ENCODE results near the gene DCAF16.

The DCAF16 gene

DNA sequence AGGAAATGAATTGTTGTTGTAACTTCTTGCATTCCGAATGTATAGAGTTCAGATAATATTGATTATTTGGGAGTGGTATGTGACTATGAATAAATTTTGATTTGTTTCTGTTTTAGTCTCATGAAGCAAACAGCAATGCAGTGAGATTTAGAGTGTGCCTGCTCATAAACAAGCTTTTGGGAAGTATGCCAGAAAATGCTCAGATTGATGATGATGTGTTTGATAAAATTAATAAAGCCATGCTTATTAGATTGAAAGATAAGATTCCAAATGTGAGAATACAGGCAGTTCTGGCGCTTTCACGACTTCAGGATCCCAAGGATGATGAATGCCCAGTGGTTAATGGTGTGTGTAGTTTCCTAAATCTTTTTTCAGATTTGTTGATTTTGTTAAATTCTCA is 2.2 kb upstream of the DCAF16 start:
- Histone ChIP-seq H3K27me3 (ENCODE audit: insufficient read depth, low read length, poor library complexity, severe bottlenecking) (no peaks in the 10 kb centered on the region), H3K9ac (ENCODE audit: low read depth, low read length, poor library complexity, severe bottlenecking) (peak overlapping the region; percentile 93), H3K36me3 (ENCODE audit: insufficient read depth, low read length) (peaks cover 31% of the 10 kb centered on the region; the same call in 1 of the 2 replicates), H3F3A (ENCODE audit: low read depth) (0 out of 2 replicates have a peak, but pooled peaks cover 3% of the 10 kb centered on the region), H3K4me1 (ENCODE audit: insufficient read depth, low read length, poor library complexity, severe bottlenecking) (peaks cover 43% of the 10 kb centered on the region), H3K9me3 (ENCODE audit: insufficient read depth, low read depth, low read length) (no peaks in the 10 kb centered on the region), H4K20me1 (ENCODE audit: insufficient read depth, low read length, poor library complexity, severe bottlenecking) (peaks cover 58% of the 10 kb centered on the region), H3K4me2 (ENCODE audit: low read depth, low read length, poor library complexity, severe bottlenecking) (peak overlapping the region; percentile 69), H2AFZ (ENCODE audit: low read length) (no peak overlapping the region), H3K9me2 (replicated peaks; ENCODE audit: low read depth, low read length) (no peaks in the 10 kb centered on the region), H3K4me3 (ENCODE audit: low read length, poor library complexity, severe bottlenecking) (peak overlapping the region; percentile 94), H3K79me2 (ENCODE audit: insufficient read depth, low read length) (peaks cover 98% of the 10 kb centered on the region)
- TF ChIP-seq, protein P1, sequence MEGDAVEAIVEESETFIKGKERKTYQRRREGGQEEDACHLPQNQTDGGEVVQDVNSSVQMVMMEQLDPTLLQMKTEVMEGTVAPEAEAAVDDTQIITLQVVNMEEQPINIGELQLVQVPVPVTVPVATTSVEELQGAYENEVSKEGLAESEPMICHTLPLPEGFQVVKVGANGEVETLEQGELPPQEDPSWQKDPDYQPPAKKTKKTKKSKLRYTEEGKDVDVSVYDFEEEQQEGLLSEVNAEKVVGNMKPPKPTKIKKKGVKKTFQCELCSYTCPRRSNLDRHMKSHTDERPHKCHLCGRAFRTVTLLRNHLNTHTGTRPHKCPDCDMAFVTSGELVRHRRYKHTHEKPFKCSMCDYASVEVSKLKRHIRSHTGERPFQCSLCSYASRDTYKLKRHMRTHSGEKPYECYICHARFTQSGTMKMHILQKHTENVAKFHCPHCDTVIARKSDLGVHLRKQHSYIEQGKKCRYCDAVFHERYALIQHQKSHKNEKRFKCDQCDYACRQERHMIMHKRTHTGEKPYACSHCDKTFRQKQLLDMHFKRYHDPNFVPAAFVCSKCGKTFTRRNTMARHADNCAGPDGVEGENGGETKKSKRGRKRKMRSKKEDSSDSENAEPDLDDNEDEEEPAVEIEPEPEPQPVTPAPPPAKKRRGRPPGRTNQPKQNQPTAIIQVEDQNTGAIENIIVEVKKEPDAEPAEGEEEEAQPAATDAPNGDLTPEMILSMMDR (conservative IDR thresholded peaks at IDR 0.05; ENCODE audit: low read length), result no peak
- TF ChIP-seq EZH2phosphoT487 (IDR thresholded peaks at IDR 0.05; ENCODE audit: borderline replicate concordance), result no peak

GRCh38 chr4:17812125-17812524 is 1.6 kb upstream of the DCAF16 start:
- no peak for TF ChIP-seq EZH2phosphoT487 (IDR thresholded peaks at IDR 0.05; ENCODE audit: borderline replicate concordance)
- TF ChIP-seq, protein P1 (conservative IDR thresholded peaks at IDR 0.05; ENCODE audit: low read length), result no peak
- Histone ChIP-seq H3K36me3 (ENCODE audit: insufficient read depth, low read length) (peaks cover 26% of the 10 kb centered on the region; the same call in 1 of the 2 replicates), H3K79me2 (ENCODE audit: insufficient read depth, low read length) (peaks cover 98% of the 10 kb centered on the region), H3K9ac (ENCODE audit: low read depth, low read length, poor library complexity, severe bottlenecking) (peak overlapping the region; percentile 93), H2AFZ (ENCODE audit: low read length) (no peak overlapping the region), H3K4me3 (ENCODE audit: low read length, poor library complexity, severe bottlenecking) (peak overlapping the region; percentile 94), H4K20me1 (ENCODE audit: insufficient read depth, low read length, poor library complexity, severe bottlenecking) (peaks cover 59% of the 10 kb centered on the region), H3K9me3 (ENCODE audit: insufficient read depth, low read depth, low read length) (no peaks in the 10 kb centered on the region), H3K4me2 (ENCODE audit: low read depth, low read length, poor library complexity, severe bottlenecking) (peak overlapping the region; percentile 69), H3K9me2 (replicated peaks; ENCODE audit: low read depth, low read length) (no peaks in the 10 kb centered on the region), H3F3A (ENCODE audit: low read depth) (0 out of 2 replicates have a peak, but pooled peaks cover 3% of the 10 kb centered on the region), H3K4me1 (ENCODE audit: insufficient read depth, low read length, poor library complexity, severe bottlenecking) (peaks cover 49% of the 10 kb centered on the region), H3K27me3 (ENCODE audit: insufficient read depth, low read length, poor library complexity, severe bottlenecking) (no peaks in the 10 kb centered on the region)

- H3K9ac ChIP-seq (ENCODE audit: low read depth, low read length, poor library complexity, severe bottlenecking), result peak overlapping the region; percentile 93
- peaks cover 98% of the 10 kb centered on the region for H3K79me2 ChIP-seq (ENCODE audit: insufficient read depth, low read length)
- peaks cover 58% of the 10 kb centered on the region for H3K4me1 ChIP-seq (ENCODE audit: insufficient read depth, low read length, poor library complexity, severe bottlenecking)
- H3F3A ChIP-seq (ENCODE audit: low read depth), result 0 out of 2 replicates have a peak, but pooled peaks cover 3% of the 10 kb centered on the region
- H3K4me3 ChIP-seq (ENCODE audit: low read length, poor library complexity, severe bottlenecking), result peak overlapping the region; percentile 94
- H3K27me3 ChIP-seq (ENCODE audit: insufficient read depth, low read length, poor library complexity, severe bottlenecking), result no peaks in the 10 kb centered on the region
- peak overlapping the region; percentile 82 for H2AFZ ChIP-seq (ENCODE audit: low read length)
- TF ChIP-seq, protein P1 (conservative IDR thresholded peaks at IDR 0.05; ENCODE audit: low read length), result no peak
- TF ChIP-seq EZH2phosphoT487 (IDR thresholded peaks at IDR 0.05; ENCODE audit: borderline replicate concordance), result no peak
- H3K9me3 ChIP-seq (ENCODE audit: insufficient read depth, low read depth, low read length), result no peaks in the 10 kb centered on the region
- H4K20me1 ChIP-seq (ENCODE audit: insufficient read depth, low read length, poor library complexity, severe bottlenecking), result peaks cover 68% of the 10 kb centered on the region
- H3K36me3 ChIP-seq (ENCODE audit: insufficient read depth, low read length), result peaks cover 16% of the 10 kb centered on the region; the same call in 1 of the 2 replicates
- H3K4me2 ChIP-seq (ENCODE audit: low read depth, low read length, poor library complexity, severe bottlenecking), result peak overlapping the region; percentile 69
- H3K9me2 ChIP-seq (replicated peaks; ENCODE audit: low read depth, low read length), result no peaks in the 10 kb centered on the region
Measured at GRCh38 chr4:17811078-17811603, 584 bp upstream of the DCAF16 start.
